Hepatic stellate cell (primary cell): Measurements from ENCODE around the gene SETMAR.
A peak's percentile ranks its signal among the peaks of the same experiment; 100 is the strongest.
"Not testable (repeated sequence)": the region's sequence is repeated elsewhere in the genome, so short reads cannot be mapped to it uniquely, and the experiment has no call there.

ENCODE experiments used
- DNase-seq: peaks from one replicate; pipeline ENCODE4 v3.0.0; 2011; ENCODE audit warnings: low spot score

Gene SETMAR

DNA sequence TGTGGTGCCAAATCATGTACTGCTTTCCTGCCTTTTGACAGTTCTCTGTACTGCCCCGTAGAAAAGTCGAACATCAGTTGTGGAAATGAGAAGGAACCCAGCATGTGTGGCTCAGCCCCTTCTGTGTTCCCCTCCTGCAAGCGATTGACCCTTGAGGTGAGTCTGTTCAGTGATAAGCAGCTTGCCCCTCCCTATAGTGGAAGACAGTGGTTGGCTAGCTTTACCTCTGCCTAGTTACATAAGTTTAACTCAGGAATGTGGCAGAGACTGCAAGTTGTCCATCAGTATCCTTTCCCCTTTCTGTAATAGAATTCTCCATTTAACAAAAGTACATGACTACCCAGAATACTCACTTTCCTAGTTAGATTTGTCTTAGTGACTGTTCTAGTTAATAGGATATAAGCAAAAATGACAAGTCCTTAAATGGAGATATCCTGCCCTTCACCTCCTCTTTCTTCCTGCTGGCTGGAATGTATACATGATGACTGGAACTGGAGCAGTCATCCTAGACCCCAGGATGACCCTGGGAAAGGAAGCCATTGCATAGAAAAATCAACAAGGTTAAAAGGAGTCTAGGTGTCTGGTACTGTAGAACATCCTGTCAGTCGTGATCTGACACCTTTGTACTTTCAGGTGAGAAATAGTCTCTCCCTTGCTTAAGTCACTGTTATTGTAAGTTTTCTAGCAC, 10.6 kb downstream of the SETMAR start:
- DNase-seq: no peak

DNA sequence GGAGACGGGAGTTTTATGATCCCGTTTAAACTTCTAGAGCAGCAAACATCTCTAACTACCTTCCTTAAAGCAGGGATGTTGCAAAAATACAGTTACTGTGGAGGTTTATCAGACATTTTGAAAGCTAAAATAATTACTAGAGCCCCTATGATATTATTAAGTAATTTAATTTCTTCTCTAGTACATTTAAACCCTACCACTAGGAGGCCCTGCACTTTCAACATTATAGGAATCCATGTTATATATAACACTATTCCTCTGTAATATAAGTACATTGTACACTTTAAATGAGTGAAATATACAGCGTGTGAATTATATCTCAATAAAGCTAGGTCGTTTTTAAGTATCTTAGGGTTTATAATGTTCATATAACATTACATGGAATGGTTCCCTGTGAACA, 11.5 kb downstream of the SETMAR start:
- no peak for DNase-seq

DNA sequence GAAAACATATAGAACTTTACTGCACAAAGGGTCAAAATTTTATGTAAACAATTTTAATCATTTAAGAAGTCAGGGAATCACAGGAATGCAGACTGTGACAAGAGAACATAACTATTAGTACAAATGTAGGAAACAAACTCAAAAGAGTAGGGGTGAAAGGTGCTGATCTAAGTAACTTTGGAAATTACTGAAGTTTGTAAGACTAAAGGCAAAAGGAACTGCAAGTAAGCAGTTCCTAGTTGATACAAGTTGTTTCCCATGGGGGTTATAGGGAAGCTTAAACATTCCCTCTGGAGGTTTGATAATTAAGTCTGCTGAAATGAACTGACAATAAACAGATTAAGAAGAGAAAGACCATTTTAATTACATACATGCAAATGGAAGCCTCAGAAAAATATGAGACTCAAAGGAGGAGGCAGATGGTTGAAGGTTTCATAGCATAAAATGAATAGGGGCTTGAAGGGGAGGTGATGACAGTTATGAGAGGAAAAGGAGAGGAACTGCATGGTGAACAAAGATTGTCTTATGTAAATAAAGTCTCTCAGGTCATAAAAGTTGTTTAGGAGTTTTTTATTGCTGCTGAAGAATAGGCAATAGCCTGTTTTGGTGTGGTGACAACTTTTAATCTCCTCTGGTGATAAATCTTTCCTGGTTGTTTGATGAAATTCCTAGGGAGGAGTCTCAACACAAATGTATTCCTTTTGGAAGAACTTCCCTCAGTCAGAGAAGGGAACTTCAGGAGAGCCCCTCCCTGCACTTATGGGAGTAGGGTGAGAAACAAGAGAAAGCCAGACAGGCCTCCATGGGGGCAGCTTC, 17.1 kb downstream of the SETMAR start:
- no peak for DNase-seq

DNA sequence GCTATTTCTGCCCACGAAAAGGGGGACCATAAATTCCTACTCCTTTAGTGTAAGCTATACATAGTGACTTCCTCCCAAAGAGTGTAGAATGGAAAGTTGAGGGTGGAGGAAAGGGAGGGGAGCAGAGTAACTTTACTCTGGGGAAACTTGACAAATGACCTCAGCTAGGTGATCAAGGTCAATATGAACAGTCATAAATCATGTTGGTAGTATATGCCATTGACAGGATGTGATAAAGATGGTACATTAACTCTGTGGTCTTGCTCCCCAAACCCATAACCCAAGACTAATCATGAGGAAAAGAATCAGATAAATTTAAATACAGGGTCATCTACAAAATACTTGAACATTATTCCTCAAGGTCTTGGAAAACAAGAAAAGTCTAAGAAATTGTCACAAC, 18.6 kb downstream of the SETMAR start:
- DNase-seq: no peak

DNA sequence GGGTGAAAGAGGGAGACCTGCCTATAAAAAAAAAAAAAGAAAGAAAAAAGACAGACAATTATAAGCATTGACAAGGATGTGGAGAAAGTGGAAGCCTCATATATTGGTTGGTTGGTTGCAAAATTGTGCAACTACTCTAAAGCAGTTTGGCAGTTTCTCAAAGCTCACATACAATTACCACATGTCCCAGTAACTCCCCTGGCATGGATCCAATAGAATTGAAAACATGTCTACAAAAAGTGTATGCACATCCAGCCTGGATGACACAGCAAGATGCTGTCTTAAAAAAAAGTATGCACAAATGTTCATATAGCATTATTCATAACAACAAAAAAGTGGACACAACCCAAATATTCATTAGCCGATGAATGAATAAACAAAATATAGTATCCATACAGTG, 19.5 kb downstream of the SETMAR start:
- no peak for DNase-seq

DNA sequence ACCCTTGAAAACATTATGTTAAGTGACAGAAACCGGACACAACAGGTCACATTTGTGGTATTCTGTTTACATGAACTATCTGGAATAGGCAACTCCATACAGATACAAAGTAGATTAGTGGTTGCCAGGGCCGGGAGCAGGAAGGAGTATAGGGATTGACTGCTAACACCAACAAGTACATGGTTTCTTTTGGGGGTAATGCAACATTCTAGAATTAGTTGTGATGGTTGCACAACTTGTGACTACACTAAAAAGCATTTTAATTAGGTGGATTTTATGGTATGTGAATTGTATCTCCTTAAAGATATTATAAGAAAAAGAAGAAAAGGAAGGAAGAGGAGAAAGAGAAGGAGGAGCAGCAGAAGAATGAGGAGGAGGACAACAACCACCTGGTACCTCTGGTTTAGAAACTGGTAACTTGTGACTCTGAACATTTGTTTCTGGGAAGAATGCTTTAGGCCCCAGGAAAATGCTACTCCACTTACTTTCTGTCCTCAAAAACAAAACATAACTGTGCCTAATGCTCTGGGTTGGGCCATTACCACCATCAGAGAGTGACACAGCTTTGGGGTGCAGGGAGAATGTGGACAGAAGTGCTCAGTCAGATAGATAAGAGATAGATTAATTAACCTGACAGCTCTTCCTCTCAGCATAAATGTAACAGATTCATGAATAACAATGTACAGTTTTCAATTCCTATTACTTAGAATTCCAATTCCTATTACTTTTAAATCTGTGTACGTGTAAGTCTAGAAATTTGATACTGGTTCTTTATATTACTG, 20.3 kb downstream of the SETMAR start:
- no peak for DNase-seq

DNA sequence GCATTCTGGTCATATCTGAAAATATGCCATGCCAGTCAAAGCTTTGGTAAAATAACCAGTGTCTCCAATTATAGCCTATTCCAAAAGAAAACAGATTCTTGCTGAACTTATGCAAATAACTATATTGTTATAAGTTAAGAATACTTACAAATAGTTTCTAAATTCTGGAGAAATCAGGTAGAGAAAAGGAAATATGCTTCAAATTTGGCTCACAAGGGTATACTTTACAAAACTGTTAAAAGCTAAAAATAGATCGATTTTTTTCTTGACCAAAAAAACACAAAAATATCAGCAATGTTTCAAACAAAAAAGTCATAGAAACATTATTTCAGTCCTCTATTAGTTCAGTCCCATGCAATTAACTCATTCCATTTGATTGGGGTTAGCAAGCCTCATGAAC, 23.7 kb downstream of the SETMAR start:
- DNase-seq: no peak

DNA sequence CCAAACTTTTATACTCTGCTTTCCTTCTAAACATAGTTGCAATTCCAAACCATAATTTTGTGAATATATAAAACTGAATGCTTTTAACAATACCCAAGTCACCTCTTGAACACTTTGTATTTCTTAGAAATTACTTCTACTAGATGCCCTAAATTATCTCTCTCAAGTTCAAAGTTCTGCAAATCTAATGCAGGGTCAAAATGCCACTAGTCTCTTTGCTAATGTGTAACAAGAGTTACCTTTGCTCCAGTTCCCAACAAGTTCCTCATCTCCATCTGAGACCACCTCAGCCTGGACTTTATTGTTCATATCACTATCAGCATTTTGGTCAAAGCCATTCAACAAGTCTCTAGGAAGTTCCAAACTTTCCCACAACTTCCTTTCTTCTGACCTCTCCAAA, 26.6 kb downstream of the SETMAR start:
- not testable (repeated sequence) for DNase-seq

DNA sequence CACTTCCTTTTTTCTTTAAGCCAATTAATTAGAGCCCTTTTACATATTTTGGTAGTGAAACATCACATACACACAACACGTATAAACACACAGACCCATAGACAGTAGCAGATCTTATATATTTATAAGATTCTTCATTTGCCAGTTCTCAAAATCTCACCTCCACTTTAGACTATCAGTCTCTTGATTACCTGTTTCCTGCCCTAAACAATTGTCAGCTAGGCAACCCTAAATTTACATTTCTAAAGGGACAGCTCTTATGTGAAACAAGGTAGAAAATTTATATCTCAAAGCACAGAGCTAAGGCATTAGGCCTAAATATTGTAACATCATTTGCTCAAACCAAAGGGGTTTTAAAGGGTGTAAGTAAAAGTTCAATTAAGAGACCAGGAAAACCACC, 28.9 kb downstream of the SETMAR start:
- no peak for DNase-seq

DNA sequence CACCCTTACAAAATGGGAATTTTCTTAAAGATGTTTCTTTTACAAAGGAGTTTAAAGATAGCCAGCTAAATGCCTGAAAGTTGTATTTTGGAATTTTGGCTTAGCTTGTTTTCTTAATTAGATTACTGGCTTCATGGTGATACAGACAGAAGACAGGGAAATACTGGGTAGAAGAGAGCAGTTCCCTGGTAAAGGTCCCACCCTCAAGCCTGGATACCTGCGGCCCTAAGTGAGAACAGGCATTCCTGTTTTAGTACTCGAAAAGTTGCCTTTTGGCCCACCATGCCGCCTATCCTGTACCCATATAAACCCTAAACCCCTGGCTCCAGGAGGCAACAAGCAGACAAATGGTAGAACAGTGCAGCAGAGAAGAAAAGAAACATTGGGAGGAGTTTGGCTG, 29.4 kb downstream of the SETMAR start:
- DNase-seq: no peak

DNA sequence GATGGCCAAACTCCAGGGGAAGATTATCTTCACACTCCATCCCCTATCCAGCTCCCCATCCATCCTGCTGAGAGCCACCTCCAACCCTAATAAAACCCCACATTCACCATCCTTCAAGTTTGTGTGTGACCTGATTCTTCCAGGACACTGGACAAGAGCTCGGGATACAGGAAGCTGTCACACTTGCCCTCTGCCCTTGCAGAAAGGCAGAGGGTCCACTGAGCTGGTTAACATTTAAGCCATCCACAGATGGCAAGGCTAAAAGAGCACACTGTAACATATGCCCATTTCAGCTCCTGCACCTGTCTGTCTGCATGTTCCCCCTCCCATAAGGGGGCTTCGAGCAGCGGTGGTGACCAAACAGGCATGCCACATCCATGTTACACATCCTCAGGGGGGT, 29.8 kb downstream of the SETMAR start:
- DNase-seq: no peak

DNA sequence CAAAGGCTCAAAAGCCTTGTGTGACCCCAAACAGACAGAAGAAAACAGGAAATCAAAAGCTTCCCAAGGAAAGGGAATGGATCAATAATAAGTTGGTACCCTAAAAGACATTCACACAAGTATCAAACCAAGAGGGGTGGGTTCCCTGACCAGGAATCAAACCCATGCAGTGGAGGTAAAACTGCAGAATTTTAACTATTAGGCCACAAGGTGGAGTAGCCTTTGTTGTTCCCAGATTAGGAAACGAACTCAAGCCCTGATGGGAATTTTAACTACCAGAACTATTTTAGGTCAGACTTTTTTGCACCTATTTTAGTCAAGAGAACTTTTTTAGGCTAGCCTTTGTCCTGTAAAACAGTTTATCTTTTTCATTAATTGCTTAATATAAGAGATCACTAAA, 31.4 kb downstream of the SETMAR start:
- no peak for DNase-seq

DNA sequence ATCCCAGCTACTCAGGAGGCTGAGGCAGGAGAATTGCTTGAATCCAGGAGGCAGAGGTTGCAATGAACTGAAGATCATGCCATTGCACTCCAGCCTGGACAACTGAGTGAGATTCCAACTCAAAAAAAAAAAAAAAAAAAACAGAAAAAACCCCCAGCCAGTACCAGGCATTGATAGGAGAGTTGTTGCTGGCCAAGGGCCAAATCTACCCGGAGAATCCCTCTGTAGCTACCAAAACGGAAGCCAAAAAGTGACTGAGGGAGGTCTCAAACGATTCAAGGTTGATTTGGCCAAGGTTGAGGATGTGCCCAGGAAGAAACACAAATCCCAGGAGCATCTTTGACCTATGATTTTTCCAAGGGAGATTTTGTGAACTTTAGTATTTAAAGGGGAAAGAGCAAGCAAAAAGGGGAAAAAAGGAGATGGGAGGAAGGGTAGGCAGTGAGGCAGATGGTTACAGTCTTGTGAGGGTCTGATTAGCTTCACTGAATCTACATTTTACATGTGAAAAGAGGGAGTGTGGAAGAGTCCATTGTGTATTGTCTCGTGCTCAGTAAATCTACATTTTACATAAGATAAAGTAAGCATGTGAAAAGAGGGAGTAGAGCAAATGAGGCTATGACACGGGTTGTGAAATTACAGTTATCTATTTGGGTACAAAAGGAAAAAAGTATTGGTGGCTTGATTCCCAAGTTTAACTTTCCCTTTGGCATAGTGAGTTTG, 32.8 kb downstream of the SETMAR start:
- DNase-seq: no peak

DNA sequence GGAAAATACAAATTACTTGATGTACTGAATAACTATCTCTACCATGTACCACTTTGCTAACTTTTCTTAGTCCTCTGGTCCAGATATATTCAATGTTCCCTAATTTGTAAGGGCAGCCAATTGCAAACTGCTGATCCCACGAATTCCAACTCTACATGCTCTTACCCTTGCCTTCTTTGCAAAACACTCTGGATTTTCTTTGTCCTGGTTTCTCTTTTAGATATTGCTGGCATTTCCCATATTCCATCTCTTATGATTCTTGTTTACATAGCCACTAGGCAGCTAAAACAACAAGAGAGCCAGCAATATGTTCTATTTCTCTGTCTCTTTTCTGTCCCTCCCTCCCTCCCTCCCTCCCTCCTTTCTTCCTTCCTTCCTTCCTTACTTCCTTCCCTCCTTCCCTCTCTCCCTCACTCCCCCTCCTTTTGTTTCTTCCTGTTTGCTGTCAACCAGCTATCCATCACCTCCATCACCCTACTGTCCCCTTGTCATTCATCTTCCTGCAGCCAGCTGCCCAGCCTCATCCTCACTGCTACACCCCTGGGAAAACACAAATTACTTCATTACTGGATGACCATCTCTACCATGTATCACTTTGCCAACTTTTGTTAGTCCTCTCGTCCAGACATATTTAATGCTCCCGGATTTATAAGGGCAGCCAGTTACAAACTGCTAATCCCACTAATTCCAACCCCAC, 33.8 kb downstream of the SETMAR start:
- DNase-seq: no peak

DNA sequence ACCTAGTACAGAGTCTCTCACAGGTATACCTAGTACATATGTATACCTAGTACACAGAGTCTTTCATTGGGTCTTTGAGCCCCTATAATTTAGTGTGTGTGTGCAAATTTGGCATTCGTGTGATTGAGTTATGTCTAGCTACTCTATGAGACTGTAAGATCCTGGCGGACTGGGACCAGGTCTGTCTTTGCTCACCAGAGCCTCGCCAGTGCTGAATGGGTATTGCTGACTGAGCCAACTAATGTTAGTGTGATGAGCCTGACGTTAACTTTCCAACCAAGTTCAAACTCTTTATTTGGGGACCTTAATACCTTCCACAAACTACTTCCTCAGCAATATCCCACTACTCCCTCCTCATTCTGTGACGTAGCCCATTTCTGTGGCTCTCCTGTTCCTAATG, 35.6 kb downstream of the SETMAR start:
- DNase-seq: no peak

DNA sequence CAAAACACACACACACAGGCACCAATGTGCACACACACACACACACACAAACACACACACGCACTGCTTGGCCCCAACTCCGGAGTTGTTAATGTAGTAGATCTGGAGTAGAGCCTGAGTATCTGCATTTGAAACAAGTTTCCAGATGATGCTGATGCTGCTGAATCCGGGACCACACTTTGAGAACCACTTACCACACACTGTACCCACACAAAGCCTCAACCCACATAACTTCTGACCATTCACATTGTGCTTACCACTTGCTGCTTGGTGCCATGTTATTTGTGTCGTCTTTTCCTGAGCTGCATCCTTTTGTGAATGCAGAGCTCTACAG, 36.9 kb downstream of the SETMAR start:
- DNase-seq: no peak

DNA sequence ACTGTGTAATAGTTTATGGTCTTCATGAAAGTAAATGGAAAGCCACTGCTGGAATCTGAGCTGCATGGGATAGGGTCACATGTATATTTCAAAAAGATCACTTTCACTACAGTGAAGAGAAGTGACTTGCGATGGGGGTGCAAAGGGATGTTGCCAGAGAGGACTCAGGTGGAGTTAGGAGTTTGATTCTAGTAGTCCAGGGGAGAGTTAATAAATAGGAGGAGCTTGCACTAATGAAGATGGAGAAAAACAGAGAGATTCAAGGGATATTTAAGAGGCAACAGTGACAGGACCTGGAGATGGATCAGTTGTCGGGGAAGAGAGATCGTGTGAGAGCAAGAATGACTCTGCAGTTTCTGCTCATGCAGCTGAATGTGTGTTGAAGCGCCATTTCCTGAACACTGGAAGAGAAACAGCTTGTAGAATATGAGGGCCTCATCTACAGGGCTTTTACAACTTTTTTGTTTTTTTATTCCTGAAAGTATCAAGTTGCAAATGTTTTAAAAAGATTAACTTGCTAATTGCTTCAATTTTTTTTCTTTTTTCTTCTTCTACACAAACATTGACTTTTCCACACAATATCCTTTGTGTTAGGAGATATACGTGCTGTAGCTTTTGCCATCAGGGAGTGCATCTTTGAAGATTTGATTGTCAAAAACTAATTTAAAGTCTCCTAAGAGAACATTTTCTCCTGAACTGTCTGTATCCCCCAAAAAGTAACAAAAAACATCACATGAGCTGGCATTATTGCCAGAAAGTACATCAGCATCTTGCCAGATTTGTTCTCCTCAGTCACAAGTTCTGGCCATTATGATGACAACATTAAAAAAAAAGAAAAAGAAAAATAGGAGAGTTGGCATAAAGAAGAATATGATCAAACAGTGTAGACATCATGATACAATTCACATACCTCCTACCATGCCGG, 37.5 kb downstream of the SETMAR start:
- DNase-seq: no peak

DNA sequence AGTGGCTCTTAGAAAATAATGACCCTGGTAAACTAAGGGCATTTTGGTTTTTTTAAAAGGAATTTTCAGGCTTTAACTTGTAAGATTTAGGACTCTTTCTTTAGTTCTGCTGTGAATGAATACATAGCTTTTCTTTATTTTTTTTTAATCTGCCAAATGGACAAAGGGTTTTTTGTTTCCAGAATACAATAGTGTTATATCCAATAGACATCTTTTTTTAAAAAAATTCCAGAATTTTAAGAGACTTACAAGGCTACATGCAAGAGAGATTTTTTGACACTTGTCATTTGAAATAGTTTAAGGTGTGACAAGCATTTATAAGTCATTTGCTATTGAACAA, 38.1 kb downstream of the SETMAR start:
- DNase-seq: no peak

DNA sequence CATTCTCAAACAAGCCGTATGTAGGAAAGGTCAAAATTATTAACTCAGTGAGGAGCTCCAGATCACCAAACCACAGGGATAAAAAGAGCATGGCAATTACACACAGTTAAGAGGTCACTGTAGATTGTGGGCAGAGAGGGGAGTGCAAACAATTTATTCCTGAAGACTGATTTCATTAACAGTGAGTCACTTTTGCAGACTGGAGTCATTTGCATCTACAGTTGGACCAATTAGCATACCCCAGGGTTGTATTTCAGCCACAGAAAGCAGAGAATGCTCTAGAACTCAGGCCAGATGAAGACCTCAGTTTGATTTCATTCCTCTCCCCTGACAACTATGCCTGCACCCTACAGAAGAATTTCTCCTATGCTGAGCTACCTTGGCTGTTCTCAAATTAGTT, 40.1 kb downstream of the SETMAR start:
- DNase-seq: no peak

DNA sequence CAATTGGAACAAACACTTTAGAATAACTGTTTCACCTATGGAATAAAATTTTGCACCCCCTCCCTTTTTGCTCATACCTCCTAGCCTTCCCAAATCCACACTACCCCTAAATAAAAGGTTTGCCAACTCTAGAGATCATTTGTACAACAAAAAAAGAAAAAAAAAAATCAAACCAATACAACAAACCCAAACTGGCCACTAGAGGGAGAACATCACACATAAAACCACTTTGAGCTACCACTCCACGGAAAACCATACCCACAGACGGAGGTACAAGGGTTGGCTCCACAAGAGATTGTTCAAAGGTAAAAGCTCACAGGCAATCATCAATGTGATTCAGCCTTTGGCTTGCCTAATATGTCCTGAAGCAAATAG, 47.6 kb downstream of the SETMAR start:
- DNase-seq: peak; percentile 51
